GM12801 (cell line): ENCODE measurements around the gene YBX2.

ENCODE experiments used
- CTCF ChIP-seq: IDR thresholded peaks from one replicate; pipeline ENCODE4 v1.5.1; 2011; ENCODE audit warnings: control low read depth; ENCODE audit not compliant: insufficient read length; ENCODE audit errors: extremely low read depth

The YBX2 gene

GRCh38 chr17:7326186-7326585 lies 31.7 kb upstream of the YBX2 start:
- TF ChIP-seq CTCF = no peak

GRCh38 chr17:7325031-7325528 lies 30.6 kb upstream of the YBX2 start:
- TF ChIP-seq CTCF = no peak

- TF ChIP-seq CTCF = no peak
These were observed 30.0 kb upstream of the YBX2 start for GRCh38 chr17:7324438-7324779.

- TF ChIP-seq CTCF = no peak
These were observed 29.4 kb upstream of the YBX2 start for GRCh38 chr17:7323731-7324437.

GRCh38 chr17:7322520-7323194 lies 28.2 kb upstream of the YBX2 start:
- TF ChIP-seq CTCF = no peak

- no peak for TF ChIP-seq CTCF
These were observed 27.0 kb upstream of the YBX2 start for GRCh38 chr17:7321466-7321865.

- TF ChIP-seq CTCF = no peak
These were observed 23.9 kb upstream of the YBX2 start for GRCh38 chr17:7318121-7318860.
